Activated CD4-positive, alpha-beta T cell treated with anti-CD3 and anti-CD28 coated beads for 36 hours (primary cell): Measurements from ENCODE around the gene OR2V1. TPM values are rescaled to one million over a fixed set of nuclear protein-coding genes. Genes with fewer than 3 reads are reported as not detected.

ENCODE experiments used
- ATAC-seq: fragments of 200-7000 bp; cut with Tn5 transposase; one replicate; pipeline ENCODE4 v1.10.0; 2021; ENCODE audit warnings: mild to moderate bottlenecking, moderate library complexity
- CTCF ChIA-PET: fragments of 350-600 bp; sonication (Branson Sonifier 250); formaldehyde crosslinking; loops from one replicate; lab custom pipeline; 2021; ENCODE audit warnings: antibody characterized with exemption; lab: Charles Lee
- POLR2A ChIA-PET: fragments of 350-600 bp; sonication (Branson Sonifier 250); formaldehyde crosslinking; loops from one replicate; lab custom pipeline; 2021; ENCODE audit warnings: antibody characterized with exemption, inconsistent platforms; lab: Charles Lee
- DNase-seq: peaks from one replicate; pipeline ENCODE4 v3.0.0-alpha.2; 2020
- H3K27ac Mint-ChIP-seq: one replicate; pipeline ENCODE4 v1.8.0; 2021; ENCODE audit warnings: mixed read lengths
- H3K27me3 Mint-ChIP-seq: one replicate; pipeline ENCODE4 v1.8.0; 2021; ENCODE audit warnings: mixed read lengths
- H3K36me3 Mint-ChIP-seq: one replicate; pipeline ENCODE4 v1.8.0; 2021; ENCODE audit warnings: low read depth, mixed read lengths
- H3K4me1 Mint-ChIP-seq: one replicate; pipeline ENCODE4 v1.8.0; 2021; ENCODE audit warnings: mixed read lengths
- H3K4me3 Mint-ChIP-seq: one replicate; pipeline ENCODE4 v1.8.0; 2021; ENCODE audit warnings: mild to moderate bottlenecking, moderate library complexity, mixed read lengths
- H3K9me3 Mint-ChIP-seq: one replicate; pipeline ENCODE4 v1.8.0; 2021; ENCODE audit warnings: low read depth, mixed read lengths
- intact Hi-C, 2 experiments: fragments of 100-400 bp; cut with DNase I in 1 of 2; cut with micrococcal nuclease in 1 of 2; formaldehyde crosslinking; loops; one replicate each; pipeline versions ENCODE4 v1.14.2 to v1.15.1; 2022 to 2024; cut with DNase I, micrococcal nuclease
- total RNA-seq, 2 experiments: library from RNA; stranded (reverse); gene quantifications; one replicate each; pipeline ENCODE4 v1.2.3, GENCODE V29; 2021

Gene OR2V1
- total RNA-seq, 2 experiments from 2014 or later = not detected

- Mint-ChIP-seq H3K4me1 (no peaks in the 10 kb centered on the region), H3K4me3 (no peak overlapping the region), H3K27me3 (peaks cover 33% of the 10 kb centered on the region), H3K36me3 (no peaks in the 10 kb centered on the region), H3K9me3 (no peaks in the 10 kb centered on the region), H3K27ac (no peak overlapping the region)
- CTCF ChIA-PET = no interaction called here
- DNase-seq = no peak
- intact Hi-C loops = no loop called here
- POLR2A ChIA-PET = no interaction called here
- ATAC-seq = no peak
Observed at GRCh38 chr5:181086026-181086883, 44.7 kb downstream of the OR2V1 start.

GRCh38 chr5:181084621-181085195 lies 46.3 kb downstream of the OR2V1 start:
- no peak for DNase-seq
- ChIA-PET POLR2A (interaction anchor here (0.6 kb wide), 1 partner anchor 129 kb away, joined by 3 read pairs; no protein-coding TSS in a partner anchor), CTCF (no interaction called here)
- H3K9me3 Mint-ChIP-seq = no peaks in the 10 kb centered on the region
- no peak overlapping the region for H3K27ac Mint-ChIP-seq
- intact Hi-C loops = no loop called here
- H3K4me3 Mint-ChIP-seq = no peak overlapping the region
- no peaks in the 10 kb centered on the region for H3K4me1 Mint-ChIP-seq
- H3K36me3 Mint-ChIP-seq = no peaks in the 10 kb centered on the region
- no peak for ATAC-seq
- H3K27me3 Mint-ChIP-seq = peaks cover 38% of the 10 kb centered on the region

- intact Hi-C loops = no loop called here
- CTCF ChIA-PET = no interaction called here
- peaks cover 38% of the 10 kb centered on the region for H3K27me3 Mint-ChIP-seq
- no peak overlapping the region for H3K27ac Mint-ChIP-seq
- H3K9me3 Mint-ChIP-seq = peaks cover 2% of the 10 kb centered on the region
- H3K36me3 Mint-ChIP-seq = no peaks in the 10 kb centered on the region
- no peak for DNase-seq
- no peaks in the 10 kb centered on the region for H3K4me1 Mint-ChIP-seq
- ATAC-seq = no peak
- POLR2A ChIA-PET = no interaction called here
- H3K4me3 Mint-ChIP-seq = no peak overlapping the region
Observed at GRCh38 chr5:181081989-181082388, 49.0 kb downstream of the OR2V1 start.

GRCh38 chr5:181076920-181077319 lies 54.0 kb downstream of the OR2V1 start:
- peaks cover 4% of the 10 kb centered on the region for H3K9me3 Mint-ChIP-seq
- CTCF ChIA-PET = interaction anchor here (1.4 kb wide), 1 partner anchor 20 kb away, joined by 3 read pairs; no protein-coding TSS in a partner anchor
- intact Hi-C loops = no loop called here
- peaks cover 25% of the 10 kb centered on the region for H3K27me3 Mint-ChIP-seq
- DNase-seq = no peak
- no peak overlapping the region for H3K27ac Mint-ChIP-seq
- no peak for ATAC-seq
- H3K4me1 Mint-ChIP-seq = no peaks in the 10 kb centered on the region
- H3K4me3 Mint-ChIP-seq = no peak overlapping the region
- POLR2A ChIA-PET = interaction anchor here (0.7 kb wide), 1 partner anchor 75 kb away, joined by 3 read pairs; no protein-coding TSS in a partner anchor
- no peaks in the 10 kb centered on the region for H3K36me3 Mint-ChIP-seq

Other genes starting within 250 kb of the OR2V1 start
- under 1 TPM in 1 of 2 experiments, not detected in 1; 0.11 TPM for gene BTNL8, start 232.0 kb downstream of the OR2V1 start, total RNA-seq
- gene BTNL3, start 142.3 kb downstream of the OR2V1 start, total RNA-seq = not detected
- under 1 TPM in 1 of 2 experiments, not detected in 1; 0.21 TPM for gene BTNL9, start 90.9 kb downstream of the OR2V1 start, total RNA-seq
- gene OR2V2, start 16.4 kb upstream of the OR2V1 start, total RNA-seq = not detected
- gene TRIM7, start 74.0 kb upstream of the OR2V1 start, total RNA-seq = 1 to 10 TPM; 1.4 to 1.6 TPM
- gene TRIM41, start 92.1 kb upstream of the OR2V1 start, total RNA-seq = 10 to 100 TPM; 27.0 to 30.7 TPM
- gene RACK1, start 112.7 kb upstream of the OR2V1 start, total RNA-seq = 1,000 to 10,000 TPM; 2,724 to 3,901 TPM
- gene TRIM52, start 130.0 kb upstream of the OR2V1 start, total RNA-seq = 10 to 100 TPM; 10.4 to 13.1 TPM
- not detected for gene OR4F3, start 236.1 kb upstream of the OR2V1 start, total RNA-seq